ENCODE measurements around the gene GSDME.

GSDME gene

DNA sequence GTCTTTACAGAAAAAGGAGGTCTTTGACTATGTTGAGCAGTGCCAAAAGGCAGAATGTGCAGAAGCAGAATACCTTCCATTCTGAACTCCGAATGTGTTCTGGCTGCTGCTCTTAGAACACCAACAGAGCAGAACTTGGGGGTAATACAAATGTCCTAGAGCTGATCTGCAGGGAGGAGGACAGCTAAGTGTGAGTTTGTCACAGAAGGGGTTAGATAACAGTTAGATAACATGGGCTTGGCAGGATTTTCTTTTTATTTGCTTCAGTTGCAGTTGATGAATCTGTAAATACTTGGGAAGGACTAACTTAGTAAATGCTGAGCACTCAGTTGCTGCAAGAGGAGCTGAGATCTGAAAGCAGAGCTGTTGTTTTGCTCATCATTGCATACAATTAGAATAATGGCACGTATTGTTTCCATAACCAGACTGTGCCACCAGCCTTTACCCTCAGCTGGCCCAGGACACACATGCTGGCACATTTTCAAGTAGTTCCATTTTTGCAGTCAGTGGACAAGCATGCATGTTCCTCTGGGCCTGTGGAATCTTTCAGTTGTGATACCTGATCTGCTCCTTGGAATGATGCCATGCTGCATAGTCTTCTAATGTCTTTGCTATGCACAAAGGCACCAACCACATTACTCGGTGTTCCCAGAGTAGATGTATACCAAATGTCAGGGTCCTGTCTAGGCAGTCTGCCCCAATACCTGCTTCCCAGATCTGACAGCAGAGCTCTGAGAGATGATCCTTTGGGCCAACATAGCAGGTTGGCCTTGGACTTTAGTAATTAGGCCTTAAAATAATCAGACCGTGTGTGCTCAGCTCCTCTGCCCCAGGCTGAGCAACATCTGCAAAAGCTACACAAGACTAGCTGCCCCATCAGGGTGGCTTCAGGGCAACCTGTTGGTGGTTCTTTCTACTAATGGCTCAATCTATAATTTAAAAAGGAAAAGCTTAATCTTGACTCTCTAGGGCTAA, 55.7 kb downstream of the GSDME start:
- no peak for DNase-seq

DNA sequence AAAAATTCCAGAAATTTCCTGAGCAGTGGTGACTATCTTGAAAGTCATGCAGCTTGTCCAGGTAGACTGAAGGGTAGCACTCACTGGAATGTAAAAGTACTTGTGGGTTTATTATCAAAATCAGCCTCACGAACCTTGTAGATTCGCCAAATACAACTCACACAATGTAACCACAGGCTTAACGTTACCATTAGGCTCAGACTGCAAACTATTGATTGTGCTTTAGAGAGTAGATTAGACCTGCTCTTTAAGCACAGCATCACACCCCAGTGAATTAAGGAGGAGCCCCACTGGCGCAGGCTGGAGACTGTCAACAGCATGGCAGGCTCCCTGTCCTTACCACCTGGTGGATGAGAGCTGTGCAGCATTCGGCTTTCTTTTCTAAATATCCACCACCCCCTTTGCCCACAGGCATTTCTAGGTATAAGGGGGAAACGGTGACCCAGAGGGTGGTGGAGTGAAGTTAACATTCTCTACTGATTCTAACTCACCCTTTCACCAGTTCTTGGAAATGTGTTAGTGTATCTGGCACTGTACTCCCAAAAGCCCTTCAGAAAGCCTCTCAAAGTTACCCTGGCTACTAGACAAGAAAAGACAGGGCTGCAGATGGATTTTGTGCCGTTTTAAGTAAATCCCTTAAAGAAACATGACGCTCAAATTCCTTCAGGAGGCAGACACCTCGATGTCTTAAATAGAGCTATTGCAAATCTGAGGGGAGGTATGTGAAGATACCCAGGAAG, 56.6 kb downstream of the GSDME start:
- no peak for DNase-seq

DNA sequence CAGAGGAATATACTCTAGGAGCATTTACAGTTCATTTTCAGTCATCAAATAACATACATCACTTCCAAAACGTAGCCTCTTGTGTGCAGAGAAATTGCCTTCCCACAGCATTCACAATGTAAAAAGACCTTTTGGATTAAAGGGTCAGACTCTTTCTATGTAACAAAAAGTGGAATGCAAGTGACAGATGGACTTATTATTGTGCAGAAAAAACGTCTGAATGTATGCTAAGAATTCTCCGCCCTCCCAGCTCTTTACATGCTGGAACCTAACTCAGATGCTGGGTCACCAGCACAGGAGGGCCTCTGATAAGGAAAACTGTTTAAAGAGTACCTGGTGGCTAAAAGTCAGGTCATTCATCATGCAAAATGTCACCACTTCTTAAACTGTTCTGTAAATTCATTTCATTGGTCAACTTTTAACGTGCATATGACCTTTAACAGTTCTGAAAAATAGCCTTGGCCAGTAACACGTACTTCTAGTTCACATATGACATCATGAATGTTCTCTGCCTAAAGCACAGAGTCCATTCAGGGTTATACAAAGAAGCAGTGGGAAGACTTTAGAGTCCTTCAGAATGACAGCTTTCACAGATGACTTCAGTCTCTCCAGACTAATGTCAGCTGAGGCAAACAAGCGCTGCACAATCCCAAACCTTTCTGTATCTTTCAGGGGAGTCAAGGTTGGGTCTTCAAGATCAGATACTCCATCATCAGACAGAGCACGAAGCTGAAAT, 58.6 kb downstream of the GSDME start:
- no peak for DNase-seq

DNA sequence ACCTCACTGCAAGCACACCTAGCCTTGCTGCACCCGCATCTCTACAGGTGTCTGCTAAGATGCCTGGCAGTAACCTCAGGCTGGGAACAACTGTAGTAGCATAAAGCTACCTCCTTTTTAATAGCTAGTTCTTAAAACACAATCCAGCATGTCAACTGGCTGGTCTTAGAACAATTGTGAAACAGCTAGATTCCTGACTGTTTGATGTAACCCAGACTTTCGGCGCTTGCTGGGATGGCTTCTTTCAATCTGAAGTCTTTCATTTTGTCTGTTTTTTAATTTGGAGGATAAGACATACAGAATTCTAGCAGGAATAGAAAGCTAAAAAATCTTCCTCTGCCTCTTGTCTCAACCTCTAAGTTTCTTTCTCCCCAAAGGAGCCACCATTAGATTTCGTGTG, 59.8 kb downstream of the GSDME start:
- no peak for DNase-seq

DNA sequence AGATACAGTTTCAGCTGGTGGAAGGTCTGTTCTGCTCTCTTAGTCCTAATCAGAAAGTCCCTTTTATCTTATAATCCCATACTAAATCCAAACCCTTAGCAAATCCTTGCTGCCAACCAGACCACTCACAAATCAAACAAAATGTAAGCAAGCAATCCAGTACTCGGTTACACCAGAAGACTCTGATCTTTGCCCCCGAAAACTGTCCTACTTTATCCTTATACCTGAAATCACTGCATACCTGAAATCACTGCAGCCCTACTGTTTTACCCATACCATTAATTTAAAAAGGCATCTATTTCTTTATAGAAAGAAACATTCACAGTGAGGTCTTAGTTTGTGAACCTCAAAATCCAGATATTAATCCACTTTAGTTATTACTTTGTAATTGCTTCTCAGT, 64.7 kb downstream of the GSDME start:
- no peak for DNase-seq

DNA sequence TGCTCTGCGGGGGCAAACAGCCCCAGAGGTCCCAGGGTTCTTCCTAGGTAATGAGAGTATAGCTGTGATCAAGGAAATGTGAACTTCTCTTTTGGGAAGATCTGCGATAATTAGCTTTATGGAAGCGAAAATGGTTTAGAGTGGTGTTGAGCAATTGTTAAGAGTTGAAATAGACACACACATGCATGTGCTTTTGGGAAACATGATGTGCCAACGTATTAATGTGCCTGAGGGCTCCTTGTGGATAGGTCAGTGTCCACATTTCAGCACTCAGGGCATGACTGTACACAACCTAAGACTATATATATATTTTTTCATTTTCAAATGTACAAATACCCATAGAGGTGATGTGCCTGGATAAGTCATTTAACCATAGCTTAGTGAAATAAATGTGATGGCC, 67.0 kb downstream of the GSDME start:
- no peak for DNase-seq

DNA sequence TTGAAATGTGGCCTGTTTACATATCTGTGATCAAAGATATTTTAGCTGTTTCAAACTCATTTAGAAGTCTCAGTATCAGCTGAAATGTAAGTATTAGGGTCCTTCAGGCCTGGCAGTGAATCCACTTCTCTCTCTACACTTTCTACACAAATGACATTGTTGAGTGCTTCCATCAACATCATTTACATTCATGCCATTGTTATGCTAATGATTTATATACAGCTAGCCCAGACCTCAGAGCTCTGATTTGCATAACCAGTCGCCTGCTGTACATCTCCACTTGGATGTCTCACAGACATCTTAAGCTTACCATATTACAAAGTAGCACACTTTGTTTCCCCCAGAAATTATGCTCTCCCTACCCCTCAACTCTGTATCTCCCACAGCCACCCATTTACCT, 71.6 kb downstream of the GSDME start:
- no peak for DNase-seq

DNA sequence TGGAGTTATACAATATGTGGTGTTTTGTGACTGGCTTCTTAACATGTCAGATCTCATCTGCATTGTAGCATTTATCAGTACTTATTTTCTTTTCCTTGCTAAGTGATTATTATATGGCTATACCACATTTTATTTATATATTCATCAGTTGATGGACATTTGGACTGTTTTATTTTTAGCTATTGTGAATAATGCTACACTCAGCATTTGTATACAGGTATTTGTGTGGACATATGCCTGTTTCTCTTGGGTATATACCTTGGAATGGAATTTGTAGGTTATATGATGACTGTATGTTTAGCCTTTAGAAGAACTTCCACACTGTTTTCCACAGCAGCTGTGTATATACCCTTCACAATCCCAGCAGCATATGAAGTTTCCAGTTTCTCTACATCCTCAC, 86.5 kb downstream of the GSDME start:
- DNase-seq = no peak

DNA sequence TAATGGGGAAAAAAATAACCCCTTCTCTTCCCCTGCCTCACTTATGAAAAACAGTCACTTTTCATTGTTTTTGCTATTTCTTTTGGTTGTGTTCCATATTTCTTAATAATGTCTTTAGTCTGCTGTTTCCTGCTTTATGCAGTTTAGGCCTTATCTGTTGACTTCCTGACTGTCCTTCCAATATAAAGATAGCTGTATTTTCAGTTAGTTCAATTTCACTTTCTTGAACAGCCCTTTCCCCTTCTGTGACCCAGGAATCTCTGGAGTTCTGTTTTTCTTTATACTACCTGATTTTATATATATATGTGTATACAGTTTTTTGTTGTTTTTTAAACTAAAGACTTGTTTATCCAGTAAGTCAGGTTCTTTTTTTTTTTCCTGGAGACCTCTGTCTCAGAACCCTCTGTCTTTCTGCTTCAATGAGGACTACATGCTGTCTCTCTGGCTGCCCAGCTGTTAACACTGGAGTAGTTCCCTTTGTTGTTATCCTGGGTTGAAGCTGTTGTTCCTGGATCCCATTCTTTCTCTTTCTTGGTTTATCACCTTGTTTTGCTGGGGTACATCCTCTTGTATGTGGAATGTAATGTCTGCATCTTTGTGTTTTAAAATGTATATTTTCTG, 87.2 kb downstream of the GSDME start:
- no peak for DNase-seq

DNA sequence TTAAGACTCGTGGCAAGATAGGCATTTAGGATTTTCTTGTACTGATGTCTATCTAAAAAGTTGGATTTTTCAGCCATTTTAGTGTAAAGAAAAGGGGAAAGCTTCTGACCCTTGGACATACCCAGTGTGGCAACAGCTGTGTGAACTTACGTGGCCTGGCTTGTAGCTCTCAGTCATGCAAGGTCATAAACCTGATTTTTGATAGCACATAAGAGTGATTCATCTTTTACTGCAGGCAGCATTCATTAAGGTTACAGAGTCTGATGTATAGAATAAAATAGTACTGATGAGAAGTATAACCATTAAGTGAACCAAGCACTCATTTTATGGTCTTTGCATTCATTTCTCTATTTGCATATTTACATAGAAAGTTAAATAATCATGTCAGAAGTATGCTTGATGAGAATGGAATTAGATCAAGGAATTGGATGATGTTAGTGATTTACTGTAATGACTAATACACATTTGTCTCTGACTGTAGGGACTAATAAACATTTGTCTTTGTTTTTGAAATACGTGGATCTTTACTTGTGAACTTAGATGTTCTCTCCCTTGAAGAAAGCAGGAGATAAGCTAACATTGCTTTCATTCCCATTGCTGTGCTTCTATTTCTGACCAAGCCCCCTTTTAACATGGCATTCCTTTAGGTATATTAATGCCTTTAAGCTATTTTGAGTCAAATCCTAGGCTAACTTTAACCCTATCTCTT, 88.2 kb downstream of the GSDME start:
- DNase-seq = no peak

DNA sequence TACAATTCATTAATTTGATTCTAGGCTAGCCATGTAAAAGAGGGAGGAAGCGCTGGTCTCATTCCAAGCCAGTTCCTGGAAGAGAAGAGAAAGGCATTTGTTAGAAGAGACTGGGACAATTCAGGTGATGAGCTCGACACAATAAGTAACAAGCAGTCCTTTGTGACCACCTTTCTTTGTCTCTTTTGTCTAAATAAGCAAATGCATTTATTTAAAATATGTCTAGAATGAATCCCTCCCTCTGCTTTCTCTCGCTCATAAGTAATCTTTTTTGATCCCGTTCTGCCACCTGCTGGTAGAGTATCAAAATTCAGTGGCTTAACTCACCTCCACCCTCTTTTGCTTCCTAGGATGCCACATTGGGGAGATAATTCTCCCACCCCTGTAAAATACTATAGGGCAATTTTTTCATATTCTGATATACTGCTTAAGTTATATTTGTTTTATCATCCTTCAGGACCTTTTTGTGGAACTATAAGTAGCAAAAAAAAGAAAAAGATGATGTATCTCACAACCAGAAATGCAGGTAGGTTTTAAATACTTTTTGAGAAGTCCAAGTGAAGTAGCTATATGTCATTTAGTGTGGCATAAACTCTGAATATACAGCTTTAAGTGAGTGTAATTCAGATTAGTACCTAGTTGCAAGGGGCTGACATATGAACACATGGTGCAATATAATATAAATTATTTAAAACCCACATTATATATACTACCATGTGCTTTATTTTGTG, 91.5 kb downstream of the GSDME start:
- no peak for DNase-seq

DNA sequence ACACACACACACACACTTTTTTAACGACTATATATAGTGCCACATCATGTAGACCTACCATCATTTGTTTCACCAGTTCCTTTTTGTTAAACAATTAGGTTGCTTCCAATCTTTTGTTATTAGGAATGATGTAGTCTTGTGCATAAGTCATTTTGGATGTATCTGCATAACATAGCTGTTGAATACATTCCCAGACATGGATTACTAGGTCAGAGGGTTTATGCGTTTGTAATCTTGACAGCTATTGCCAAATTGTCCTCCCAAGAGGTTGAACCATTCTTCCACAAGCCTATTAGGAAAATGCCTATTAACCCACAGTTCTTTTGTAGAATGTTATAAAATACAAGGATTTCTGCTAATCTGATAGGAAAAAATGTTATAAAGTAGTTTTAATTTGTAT, 96.7 kb downstream of the GSDME start:
- no peak for DNase-seq

DNA sequence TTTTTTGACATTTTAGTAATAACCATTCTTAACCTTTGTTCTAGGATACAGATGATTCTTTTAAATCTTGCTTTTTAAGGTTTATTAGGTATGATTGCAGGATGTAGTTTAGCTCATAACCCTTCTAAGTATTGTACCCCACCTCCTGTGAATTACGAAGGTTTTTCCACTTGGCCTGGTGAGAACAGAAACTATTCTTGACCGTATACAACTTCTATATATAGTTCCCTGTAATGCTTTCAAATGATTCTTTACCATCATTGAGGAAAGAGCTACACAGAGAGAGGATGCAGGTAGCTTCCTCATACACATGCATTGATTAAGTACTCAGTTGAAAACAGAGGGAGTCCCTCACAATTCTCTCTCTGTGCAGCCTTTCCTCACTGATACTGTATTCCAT, 97.8 kb downstream of the GSDME start:
- no peak for DNase-seq

DNA sequence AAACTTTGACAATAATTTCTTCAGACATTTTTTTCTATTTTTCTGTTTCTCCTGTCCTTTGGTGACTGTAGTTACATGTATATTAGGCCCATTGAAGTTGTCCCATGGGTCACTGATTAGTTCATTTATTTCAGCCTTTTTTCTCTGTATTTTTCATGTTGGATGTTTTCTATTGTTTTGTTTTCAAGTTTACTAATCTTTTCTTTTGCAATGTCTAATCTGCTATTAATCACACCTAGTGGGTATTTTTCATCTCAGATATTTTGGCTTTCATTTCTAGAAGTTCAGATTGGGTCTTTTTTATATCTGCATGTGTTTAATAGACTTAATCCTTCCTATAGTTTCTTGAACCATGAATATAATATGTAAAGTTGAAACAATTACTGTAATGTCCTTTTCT, 99.3 kb downstream of the GSDME start:
- no peak for DNase-seq

DNA sequence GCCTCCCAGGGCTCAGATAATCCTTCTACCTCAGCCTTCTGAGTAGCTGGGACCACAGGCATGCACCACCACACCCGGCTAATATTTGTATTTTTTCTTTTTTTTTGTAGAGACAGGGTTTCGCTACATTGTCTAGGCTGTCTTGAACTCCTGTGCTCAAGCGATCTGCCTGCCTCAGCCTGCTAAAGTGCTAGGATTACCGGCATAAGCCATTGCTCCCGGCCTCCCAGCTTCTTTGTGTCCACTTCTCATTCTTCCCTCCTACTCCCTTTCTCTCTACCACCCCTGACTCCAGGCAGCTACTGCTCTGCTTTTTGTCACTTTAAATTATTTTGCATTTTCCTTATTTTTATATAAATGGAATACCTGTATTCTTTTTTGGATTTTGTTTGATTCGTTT, 100.7 kb downstream of the GSDME start:
- DNase-seq = no peak

DNA sequence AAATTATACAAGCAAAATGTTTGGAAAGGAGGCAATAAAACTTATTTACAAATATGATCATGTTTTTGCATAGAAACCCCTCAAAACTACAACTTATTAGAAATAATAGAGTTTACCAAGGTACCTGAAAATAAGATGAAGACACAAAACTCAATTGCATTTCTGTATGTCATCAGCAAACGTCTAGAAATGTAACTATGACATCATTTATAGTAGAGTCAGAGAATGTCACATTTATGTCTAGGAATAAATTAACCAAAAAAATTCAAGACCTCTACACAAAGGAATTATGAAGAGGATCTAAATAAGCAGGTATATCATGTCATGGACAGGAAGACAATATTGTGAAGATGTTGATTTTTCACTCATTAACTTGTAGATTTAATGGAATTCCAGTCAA, 103.0 kb downstream of the GSDME start:
- no peak for DNase-seq

DNA sequence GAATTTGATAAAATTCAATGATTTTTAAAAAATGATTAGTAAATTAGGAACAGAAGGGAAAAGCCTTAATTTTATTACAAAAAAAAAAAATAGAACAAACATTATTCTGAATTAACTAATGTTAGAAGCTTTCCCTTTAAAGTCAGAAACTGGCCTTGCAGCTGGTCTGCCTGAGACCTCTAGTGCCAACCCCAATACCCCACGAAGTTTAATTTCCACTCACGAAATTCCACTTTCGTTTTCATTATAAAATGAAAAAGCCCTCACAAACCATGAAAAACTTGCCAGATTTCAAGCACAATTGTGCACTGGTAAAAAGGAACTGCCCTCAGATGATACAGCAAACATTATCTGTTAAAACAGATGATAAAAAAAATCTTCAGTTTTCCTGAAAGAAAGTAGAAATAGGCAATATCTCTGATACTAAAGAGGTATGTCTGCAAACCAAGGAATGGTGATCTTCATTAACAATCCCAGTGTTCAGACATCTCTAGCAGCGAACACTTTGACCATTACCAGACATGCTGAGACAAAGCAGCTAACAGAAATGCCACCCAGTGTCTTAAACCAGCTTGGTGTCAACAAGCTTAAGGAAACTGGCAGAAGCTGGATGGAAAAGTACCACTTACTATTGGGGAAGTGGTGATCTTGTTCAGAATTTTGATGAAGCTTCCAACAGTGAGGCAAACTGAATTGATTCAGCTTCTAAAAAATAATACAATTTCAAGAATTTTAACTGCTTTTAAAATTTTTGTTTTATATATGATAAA, 103.8 kb downstream of the GSDME start:
- DNase-seq = no peak

DNA sequence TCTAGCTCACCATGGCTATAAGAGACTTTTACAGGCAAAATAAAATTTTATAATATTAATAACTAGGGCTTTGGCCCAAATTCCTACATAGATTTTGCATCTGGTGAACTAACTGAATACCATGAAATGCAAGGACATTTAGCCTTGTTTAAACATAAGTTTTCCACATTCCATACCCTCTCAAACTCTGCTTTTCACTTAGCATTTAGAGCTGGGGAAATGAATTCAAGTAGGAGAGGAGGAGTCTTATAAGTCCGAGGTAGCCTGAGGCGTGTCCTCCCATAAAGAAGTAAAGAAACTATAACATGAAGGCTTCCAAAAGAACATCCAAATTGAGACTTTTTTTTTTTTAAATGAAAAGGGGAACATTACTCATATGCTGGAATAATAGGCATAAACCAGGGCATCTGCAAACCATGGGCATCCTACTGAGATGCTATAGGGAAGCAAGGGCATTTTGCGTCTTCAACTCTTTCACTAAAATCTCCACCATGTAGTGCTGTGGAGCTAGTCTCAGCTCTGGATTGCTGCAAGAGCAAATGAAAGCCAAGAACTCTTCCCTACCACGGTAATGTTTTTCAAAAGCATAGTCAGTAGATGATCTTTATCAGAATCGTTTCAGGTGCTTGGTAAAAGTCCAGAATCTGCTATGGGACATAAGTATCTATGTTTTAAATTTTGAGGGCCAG, 104.9 kb downstream of the GSDME start:
- DNase-seq = no peak

All from activated CD4-positive, alpha-beta T cell treated with anti-CD3 and anti-CD28 coated beads for 1 hour (primary cell).